ENCODE results near the gene ZNF292.

GRCh38 chr6:87251725-87252124 is 96.4 kb downstream of the ZNF292 start:
- TF ChIP-seq CTCF (IDR thresholded peaks at IDR 0.05): no peak
- TF ChIP-seq POLR2AphosphoS5 (IDR thresholded peaks at IDR 0.05): no peak
- TF ChIP-seq POLR2A (IDR thresholded peaks at IDR 0.05): no peak
